ENCODE data around the gene SLC28A3.
A peak's percentile ranks its signal among the peaks of the same experiment; 100 is the strongest.

The SLC28A3 gene

DNA sequence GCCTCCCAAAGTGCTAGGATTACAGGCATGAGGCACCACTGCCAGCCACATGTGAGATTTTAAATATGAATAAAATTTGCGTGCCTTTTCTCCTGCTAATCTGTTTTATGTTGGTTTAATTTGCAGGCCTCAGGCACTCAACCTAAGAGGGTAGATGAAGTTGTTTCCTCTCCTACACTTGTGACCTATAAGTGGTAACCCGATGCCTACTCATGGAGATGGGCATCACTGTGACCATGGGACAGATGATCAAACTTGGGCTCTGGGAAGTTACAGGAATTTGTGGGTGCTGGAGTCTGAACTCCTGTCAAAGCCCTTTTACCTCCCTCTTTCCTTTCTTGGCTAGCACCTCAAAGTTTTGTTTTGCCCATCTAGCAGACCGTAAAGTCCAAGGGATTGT lies 1.1 kb downstream of the SLC28A3 start:
- DNase-seq (ENCODE audit: low spot score), result no peak

GRCh38 chr9:84338792-84339191 lies 1.8 kb downstream of the SLC28A3 start:
- no peak for DNase-seq (ENCODE audit: low spot score)

DNA sequence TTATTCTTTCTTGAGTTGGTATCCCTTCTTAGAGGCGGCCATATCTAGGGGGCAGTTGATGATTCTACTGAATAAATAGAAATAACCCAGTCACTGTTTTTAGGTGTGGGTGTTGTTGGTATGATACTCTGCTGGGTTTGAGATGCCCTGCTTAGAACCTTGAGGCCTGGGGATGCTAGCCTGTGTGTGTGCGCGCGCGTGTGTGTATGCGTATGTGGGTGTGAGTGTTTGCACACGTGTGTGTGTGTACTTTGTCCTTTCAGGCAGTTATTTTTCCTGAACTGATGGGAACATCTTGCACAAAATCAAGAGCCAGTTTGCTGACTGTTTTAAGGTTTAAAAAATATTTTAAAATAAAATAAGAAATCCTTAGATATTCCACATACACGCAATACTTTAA lies 3.3 kb downstream of the SLC28A3 start:
- DNase-seq (ENCODE audit: low spot score), result no peak

DNA sequence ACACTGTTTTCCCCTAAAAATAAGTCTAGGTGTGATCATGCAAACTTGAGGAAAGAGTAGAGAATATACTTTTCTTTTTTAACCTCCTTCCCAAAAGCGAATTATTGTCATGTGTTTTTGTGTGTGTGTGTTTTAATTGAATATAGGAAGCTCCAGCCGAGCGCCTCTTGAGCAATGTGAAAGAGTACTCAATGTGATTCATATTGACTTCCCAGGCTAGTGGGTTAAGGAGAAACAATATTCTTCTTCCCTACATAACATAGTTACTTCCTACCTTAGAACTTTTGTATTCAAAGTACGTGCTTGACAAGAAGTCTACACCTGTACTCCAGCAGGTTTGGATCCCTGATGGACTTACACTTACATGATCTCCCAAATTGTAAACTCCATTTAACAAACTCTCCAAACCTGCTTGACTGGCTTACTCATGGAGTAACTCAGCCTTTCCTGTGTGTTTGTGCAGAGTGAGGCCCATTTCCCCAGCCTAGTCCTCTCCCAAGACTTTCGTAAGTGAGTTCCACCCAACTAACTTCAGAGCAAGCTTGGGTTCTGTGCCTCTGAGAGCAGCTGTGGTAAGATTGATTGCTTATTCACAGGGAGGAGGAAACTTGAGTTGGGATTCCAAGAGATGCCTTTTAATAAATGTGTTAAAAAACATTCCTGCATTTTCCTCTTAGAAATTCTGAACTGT lies 9.3 kb downstream of the SLC28A3 start:
- peak; percentile 40 for DNase-seq (ENCODE audit: low spot score)

DNA sequence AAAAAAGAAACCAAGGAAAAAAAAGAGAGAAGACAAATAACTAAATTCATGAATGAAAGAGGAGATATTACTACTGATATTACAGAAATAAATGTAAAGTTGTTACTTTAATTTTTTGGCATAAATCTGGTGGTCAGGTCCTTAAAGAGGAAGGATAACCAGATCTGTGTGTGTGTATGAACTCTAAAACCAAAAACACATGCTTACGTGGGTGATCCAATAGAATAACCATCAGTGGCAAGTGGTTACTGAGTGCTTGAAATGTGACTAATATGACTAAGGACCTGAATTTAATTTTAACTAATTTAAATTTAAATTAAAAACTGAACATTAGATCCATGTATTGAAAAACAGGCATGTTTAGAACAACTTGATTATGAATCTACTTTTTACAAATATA lies 10.3 kb downstream of the SLC28A3 start:
- no peak for DNase-seq (ENCODE audit: low spot score)

- no peak for DNase-seq (ENCODE audit: low spot score)
These were observed 13.4 kb downstream of the SLC28A3 start for GRCh38 chr9:84327184-84327583.

GRCh38 chr9:84325347-84325973 lies 15.1 kb downstream of the SLC28A3 start:
- DNase-seq (ENCODE audit: low spot score), result peak; percentile 89

DNA sequence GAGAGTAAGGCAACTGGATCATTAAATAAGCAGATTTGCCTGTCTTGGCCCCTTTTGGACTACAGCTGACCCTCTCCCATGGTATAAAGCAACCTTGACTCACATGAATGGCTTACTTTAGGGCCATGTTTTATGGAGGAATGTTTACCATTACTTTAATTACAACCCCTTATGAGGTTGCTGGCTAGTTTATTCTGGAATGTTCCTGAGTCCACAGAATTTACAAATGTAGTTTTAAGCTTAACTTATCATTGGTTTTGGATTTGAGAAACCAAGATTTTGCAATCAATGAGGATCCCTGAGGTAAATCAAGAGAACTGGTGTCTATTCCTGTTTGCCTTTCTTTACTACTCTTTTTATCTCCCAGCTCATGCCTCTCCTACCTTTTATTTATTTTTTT lies 15.7 kb downstream of the SLC28A3 start:
- no peak for DNase-seq (ENCODE audit: low spot score)

GRCh38 chr9:84323858-84324257 lies 16.7 kb downstream of the SLC28A3 start:
- DNase-seq (ENCODE audit: low spot score), result no peak

DNA sequence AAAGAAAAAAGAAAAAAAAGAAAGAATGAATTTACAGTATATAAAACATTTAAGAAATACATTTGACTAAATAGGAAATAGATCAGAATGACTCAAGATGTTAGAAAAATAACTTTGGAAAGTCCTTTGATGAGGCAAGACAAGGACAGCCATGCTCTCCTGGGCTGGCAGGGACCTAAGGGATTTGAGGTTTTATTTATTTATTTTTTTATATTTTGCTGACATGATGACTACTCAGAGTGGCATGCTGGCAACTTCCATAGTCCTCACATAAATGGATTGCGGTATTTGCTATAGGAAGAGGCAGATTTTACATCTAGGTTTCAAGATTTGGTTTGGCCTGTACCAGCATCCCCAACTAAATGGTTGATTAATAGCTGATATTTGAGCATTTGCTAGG lies 17.7 kb downstream of the SLC28A3 start:
- peak; percentile 57 for DNase-seq (ENCODE audit: low spot score)

DNA sequence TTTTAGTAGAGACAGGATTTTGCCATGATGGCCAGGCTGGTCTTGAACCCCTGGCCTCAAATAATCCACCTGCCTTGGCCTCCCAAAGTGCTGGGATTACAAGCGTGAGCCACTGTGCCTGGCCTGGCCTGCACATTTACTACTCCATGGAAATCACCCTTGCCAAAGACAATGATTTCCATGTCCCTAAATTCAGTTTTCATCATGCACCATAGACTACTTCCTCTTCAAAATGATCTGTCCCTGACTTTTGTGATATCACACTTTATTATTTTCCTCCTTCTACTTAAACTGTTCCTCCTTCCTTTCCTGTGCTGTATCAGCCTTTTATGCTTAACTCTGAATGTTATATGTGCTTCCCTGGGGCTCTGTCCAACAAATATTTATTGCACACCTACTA lies 20.3 kb downstream of the SLC28A3 start:
- no peak for DNase-seq (ENCODE audit: low spot score)

- no peak for DNase-seq (ENCODE audit: low spot score)
These were observed 20.9 kb downstream of the SLC28A3 start for GRCh38 chr9:84319632-84320031.

DNA sequence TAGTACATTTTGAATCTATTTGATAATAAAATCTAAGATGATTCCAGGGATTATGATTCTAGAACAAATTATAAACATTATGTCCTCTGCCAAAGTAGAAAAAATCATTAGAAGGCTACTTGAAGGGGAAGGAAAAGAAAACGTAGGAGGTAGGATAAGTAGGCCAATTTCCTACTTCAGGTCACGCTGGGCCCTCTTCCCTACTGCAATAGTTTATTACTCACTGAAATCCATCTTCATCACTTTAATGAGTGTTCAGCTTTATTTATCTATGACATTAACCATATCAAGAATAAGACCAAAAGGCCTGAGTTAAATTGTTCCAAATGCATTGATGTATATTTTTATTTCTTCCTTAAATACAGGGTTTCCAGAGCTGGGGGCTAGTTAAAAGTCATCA lies 21.6 kb downstream of the SLC28A3 start:
- DNase-seq (ENCODE audit: low spot score), result no peak

- no peak for DNase-seq (ENCODE audit: low spot score)
These were observed 23.0 kb downstream of the SLC28A3 start for GRCh38 chr9:84317563-84317962.

DNA sequence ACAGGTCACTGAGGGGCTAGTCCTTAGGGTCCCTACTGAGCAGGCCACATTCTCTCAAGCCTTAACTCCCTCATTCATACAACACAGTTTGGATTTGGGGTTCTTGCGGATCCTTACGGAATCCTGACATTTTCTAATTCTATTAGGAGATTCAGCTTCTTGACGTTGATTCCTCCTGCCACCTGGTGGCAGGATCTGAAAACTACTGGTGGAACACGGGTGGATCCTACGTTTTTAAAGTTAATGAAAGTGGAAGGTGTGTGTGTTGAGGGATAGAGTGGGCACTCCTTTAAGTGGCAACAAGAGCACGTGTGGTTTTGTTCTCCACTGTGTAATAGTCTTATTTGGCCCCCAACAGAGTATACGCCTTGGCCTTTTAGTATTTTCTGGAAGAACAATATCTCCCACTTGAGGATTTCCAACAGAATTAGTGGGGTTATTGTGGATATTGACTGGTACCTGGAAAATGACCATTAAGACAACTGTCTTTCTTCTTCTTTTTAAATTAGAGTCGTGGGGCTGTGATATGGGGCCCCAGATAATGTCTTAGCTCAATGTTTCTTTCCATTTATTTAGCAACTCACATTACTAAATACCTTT lies 25.2 kb downstream of the SLC28A3 start:
- DNase-seq (ENCODE audit: low spot score), result peak; percentile 74

GRCh38 chr9:84314306-84314705 lies 26.3 kb downstream of the SLC28A3 start:
- DNase-seq (ENCODE audit: low spot score), result no peak

DNA sequence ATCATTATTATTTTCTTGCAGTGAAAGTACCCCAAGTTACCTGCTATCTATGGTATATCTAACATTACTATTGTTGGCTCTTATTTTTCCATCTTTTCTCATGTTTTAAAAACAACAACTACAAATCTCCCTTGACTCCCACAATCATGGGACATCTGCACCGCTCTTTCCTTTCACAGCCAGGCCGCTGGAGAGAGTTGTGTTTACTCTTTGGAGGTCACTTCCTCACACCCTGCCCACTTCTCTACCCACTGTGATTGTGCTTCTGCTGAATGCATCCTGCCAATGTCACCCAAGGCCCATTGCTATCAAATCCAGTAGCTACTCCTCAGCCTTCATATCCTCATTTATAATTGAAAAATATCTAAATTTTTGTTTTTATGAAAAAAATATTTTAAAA lies 29.7 kb downstream of the SLC28A3 start:
- no peak for DNase-seq (ENCODE audit: low spot score)

- peak; percentile 31 for DNase-seq (ENCODE audit: low spot score)
These were observed 34.9 kb downstream of the SLC28A3 start for GRCh38 chr9:84305497-84306131.

DNA sequence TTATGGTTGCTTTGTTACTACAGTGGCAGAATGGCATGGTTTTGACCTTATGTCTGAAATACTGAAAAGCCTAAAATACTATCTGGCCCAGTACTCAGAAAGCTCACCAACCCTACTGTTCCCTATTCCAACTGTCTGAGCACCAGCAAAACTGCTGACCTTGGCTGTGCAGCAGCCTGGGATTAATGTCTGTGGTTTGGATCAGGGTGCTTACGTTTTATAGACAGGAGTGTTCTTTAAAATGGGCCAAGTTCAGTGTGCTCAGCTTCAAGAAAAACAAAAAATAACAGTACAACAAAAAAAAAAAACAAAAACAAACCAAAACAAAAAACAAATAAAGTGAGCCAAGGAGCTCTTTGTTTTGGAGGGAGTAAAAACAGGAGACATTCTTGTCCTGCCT lies 36.4 kb downstream of the SLC28A3 start:
- DNase-seq (ENCODE audit: low spot score), result no peak

GRCh38 chr9:84303061-84303460 lies 37.5 kb downstream of the SLC28A3 start:
- peak; percentile 85 for DNase-seq (ENCODE audit: low spot score)

- DNase-seq (ENCODE audit: low spot score), result peak; percentile 62
These were observed 38.7 kb downstream of the SLC28A3 start for GRCh38 chr9:84301851-84302250.

DNA sequence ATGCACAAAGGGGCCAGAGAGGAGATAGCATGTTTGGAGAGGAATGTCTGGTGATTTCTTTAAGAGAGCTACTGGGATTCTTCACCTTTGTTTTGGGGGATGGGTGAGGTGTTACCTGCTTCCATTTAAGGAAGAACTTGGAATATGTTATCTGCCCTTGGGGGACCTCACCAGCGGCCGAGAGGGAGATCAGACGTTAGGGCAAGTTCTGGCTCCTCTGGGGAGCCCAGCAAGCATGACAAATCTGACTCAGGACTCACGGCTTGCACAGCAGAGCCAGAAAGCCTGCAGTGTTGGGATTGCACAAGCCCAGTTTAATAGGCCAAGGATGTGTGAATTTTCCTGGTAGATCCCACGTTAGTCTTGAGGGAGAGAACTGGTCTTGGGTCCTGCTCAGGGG lies 40.3 kb downstream of the SLC28A3 start:
- peak; percentile 48 for DNase-seq (ENCODE audit: low spot score)

- peak; percentile 85 for DNase-seq (ENCODE audit: low spot score)
These were observed 43.3 kb downstream of the SLC28A3 start for GRCh38 chr9:84297162-84297821.

Measured in kidney tubule cell (primary cell).